Keratinocyte (primary cell): Measurements from ENCODE around the gene ABTB1.

Experiments used
- EZH2 ChIP-seq: IDR thresholded peaks from one replicate; pipeline ENCODE4 v1.6.1; 2012; ENCODE audit warnings: inconsistent platforms, mild to moderate bottlenecking, low read length, moderate library complexity
- TF ChIP-seq, protein P1 (sequence below), 3 experiments: IDR thresholded peaks in 1 of 3; conservative IDR thresholded peaks in 1 of 3; optimal IDR thresholded peaks in 1 of 3; 2 replicates in 2 of 3; 3 replicates in 1 of 3; pipeline versions ENCODE3 to v1.5.1; 2011; ENCODE audit warnings: low read length in 3 of 3, mild to moderate bottlenecking in 3 of 3, moderate library complexity in 2 of 3, control low read depth in 1 of 3, inconsistent platforms in 1 of 3; ENCODE audit not compliant: insufficient read depth in 2 of 3; ENCODE audit errors: extremely low read depth in 1 of 3

DNA sequence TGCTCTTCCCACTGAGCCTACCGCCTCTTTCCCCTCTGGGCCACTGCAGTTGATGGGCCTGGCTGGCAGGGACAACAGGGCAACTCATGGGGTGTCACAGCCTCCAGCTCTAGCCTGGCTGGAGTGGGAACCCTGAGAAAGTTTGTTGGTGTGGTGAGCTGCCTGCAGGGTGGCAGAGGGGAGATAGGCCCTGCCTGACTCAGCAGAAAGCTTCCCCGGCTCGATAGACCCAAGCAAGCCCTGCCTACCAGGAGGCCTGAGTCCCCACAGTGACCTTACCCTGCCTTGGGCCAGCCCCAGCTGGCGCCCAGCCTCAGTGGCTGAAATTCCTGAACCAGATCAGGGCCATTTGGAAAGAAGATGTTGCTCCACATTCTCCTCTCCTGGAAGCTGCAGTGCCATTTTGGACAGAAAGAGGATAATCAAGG lies 29.4 kb downstream of the ABTB1 start:
- TF ChIP-seq, protein P1, sequence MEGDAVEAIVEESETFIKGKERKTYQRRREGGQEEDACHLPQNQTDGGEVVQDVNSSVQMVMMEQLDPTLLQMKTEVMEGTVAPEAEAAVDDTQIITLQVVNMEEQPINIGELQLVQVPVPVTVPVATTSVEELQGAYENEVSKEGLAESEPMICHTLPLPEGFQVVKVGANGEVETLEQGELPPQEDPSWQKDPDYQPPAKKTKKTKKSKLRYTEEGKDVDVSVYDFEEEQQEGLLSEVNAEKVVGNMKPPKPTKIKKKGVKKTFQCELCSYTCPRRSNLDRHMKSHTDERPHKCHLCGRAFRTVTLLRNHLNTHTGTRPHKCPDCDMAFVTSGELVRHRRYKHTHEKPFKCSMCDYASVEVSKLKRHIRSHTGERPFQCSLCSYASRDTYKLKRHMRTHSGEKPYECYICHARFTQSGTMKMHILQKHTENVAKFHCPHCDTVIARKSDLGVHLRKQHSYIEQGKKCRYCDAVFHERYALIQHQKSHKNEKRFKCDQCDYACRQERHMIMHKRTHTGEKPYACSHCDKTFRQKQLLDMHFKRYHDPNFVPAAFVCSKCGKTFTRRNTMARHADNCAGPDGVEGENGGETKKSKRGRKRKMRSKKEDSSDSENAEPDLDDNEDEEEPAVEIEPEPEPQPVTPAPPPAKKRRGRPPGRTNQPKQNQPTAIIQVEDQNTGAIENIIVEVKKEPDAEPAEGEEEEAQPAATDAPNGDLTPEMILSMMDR (optimal IDR thresholded peaks at IDR 0.05 in 1 of 3, IDR thresholded peaks at IDR 0.05 in 1 of 3, conservative IDR thresholded peaks at IDR 0.05 in 1 of 3; ENCODE audit: extremely low read depth in 1 of 3, insufficient read depth in 2 of 3, low read length in 3 of 3), result no peak
- TF ChIP-seq EZH2, result no peak
